ENCODE results near the gene TACC3.

DNA sequence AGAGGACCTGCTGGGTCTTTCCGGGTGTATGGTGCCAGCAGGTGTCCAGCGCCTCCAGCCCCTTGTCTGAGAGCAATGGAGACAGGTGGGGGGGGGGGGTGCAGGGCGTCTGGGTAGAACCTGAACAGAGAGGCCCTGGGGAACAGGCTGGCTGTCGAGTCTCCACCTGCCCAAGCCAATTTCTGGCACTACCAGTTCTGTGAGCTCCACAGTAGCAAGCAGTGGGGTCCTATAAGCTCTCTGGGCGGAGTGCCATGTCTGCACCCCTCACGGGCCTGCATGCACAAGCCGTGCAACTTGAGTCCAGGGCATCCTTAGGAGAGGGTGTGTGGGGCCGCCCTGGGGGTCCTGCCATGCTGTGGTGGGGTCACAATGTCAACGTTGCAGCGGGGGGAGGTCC is 61.7 kb downstream of the TACC3 start:
- TF ChIP-seq, protein P1, sequence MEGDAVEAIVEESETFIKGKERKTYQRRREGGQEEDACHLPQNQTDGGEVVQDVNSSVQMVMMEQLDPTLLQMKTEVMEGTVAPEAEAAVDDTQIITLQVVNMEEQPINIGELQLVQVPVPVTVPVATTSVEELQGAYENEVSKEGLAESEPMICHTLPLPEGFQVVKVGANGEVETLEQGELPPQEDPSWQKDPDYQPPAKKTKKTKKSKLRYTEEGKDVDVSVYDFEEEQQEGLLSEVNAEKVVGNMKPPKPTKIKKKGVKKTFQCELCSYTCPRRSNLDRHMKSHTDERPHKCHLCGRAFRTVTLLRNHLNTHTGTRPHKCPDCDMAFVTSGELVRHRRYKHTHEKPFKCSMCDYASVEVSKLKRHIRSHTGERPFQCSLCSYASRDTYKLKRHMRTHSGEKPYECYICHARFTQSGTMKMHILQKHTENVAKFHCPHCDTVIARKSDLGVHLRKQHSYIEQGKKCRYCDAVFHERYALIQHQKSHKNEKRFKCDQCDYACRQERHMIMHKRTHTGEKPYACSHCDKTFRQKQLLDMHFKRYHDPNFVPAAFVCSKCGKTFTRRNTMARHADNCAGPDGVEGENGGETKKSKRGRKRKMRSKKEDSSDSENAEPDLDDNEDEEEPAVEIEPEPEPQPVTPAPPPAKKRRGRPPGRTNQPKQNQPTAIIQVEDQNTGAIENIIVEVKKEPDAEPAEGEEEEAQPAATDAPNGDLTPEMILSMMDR (IDR thresholded peaks at IDR 0.05) = no peak
- TF ChIP-seq POLR2A (IDR thresholded peaks at IDR 0.05; ENCODE audit: low read depth) (no peak), EP300 (IDR thresholded peaks at IDR 0.05) (no peak), POLR2AphosphoS5 (IDR thresholded peaks at IDR 0.05) (no peak)

Measured in esophagus muscularis mucosa (tissue), 4 donors.